Putamen (tissue), 1 donor: ENCODE measurements around the gene PLD6.
"Not testable (repeated sequence)": the region's sequence is repeated elsewhere in the genome, so short reads cannot be mapped to it uniquely, and the experiment has no call there.

Source experiments
- DNase-seq: peaks from one replicate; pipeline ENCODE4 v3.0.0-alpha.2; 2016; ENCODE audit warnings: low spot score

The PLD6 gene, protein sequence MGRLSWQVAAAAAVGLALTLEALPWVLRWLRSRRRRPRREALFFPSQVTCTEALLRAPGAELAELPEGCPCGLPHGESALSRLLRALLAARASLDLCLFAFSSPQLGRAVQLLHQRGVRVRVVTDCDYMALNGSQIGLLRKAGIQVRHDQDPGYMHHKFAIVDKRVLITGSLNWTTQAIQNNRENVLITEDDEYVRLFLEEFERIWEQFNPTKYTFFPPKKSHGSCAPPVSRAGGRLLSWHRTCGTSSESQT

GRCh38 chr17:17206124-17206912 lies at the start of gene PLD6:
Gene PLD6 (minus strand): TSS chr17:17206333. CDS start chr17:17206286, 47 bp downstream.
- DNase-seq, result peak; percentile 52

- not testable (repeated sequence) for DNase-seq
These were observed 49.6 kb upstream of the PLD6 start for GRCh38 chr17:17255689-17256088.

- DNase-seq, result no peak
These were observed 47.9 kb upstream of the PLD6 start for GRCh38 chr17:17254036-17254435.

- DNase-seq, result no peak
These were observed 47.3 kb upstream of the PLD6 start for GRCh38 chr17:17253406-17253805.

- DNase-seq, result no peak
These were observed 46.1 kb upstream of the PLD6 start for GRCh38 chr17:17252149-17252661.

DNA sequence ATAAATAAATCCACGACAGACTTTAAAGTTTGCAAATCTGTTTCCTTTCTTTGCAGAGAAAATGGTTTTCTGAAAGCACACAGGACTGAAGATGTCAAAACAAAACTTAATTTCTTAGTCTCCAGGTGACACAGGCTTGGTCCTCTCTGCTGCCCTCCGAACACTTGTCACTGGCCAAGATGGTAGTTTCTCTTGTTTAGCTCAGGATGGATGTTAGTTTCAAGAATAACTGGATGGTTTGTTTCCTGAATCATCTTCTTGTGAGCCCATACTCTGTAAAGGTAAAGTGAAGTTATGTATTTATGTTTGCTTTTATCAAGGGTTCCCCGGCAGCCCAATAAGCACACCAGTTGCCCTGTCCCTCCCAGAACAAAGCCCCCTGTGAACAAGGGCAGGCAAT lies 40.7 kb upstream of the PLD6 start:
- no peak for DNase-seq

DNA sequence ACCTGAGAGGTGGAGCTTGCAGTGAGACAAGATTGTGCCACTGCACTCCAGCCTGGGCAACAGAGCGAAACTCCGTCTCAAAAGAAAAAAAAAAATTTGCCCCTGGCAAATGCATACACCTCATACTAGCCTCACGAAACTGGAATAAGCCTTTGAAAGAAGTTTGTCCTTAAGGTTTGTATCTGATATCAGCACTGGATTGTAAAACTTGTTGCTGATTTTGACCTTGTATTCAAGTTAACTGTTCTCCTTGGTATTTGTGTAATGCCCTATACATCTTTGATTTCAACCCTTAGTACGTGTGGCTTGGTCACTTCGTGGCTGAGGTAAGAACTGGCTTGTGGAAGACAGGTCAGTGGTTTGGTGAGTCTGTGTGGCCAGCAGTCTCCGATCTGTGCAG lies 37.0 kb upstream of the PLD6 start:
- DNase-seq, result no peak

GRCh38 chr17:17242246-17242645 lies 36.1 kb upstream of the PLD6 start:
- no peak for DNase-seq

DNA sequence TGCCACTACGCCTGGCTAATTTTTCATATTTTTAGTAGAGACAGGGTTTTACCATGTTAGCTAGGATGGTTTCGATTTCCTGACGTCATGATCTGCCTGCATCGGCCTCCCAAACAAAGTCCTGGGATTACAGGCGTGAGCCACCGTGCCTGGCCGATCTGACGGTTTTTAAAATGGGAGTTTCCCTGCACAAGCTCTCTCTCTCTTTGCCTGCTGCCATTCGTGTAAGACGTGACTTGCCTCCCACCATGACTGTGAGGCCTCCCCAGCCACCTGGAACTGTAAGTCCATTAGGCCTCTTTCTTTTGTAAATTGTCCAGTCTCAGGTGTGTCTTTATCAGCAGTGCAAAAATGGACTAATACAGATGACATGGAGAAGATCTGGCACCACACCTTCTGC lies 35.5 kb upstream of the PLD6 start:
- DNase-seq, result no peak

GRCh38 chr17:17239832-17240231 lies 33.7 kb upstream of the PLD6 start:
- DNase-seq, result no peak

DNA sequence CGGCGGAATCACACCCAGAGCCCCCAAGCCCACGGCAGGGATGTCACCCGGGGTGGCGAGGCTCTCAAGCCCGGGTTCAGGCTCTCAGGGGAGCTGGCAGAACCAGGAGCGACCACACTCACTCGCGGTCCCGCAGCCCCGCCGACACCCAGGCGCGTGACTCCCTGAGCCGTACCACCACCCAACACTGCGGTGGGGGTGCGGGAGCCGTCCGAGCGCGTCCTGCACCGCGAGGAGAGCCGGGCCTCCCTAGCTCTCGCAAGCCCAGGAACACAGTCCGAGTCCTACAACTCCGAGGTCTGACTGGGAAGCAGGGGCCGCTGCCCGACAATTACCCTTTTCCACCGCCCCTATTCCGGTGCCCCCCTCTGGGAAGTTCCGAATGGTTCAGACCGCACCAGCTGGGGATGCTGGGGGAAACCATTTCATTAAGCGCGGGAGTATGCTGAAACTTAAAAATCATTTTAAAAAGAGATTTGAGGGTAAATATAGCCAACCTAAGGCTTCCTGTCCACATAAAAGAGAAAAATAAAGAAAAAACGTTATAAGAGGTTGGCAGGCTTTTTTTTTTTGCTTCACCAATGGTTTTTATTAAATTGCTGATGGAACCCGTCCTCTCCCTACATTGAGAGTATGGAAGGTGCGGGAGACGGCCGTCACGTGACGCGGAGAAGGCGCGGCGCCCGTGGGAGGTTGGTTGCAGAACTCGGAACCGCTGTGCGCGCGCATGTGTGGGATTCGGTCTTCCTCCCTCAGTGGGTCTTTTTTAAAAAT lies 31.1 kb upstream of the PLD6 start, which contains the start of gene FLCN:
TSS of gene FLCN (minus strand) at position 143 of the 774 bp plus-strand sequence. CDS start 9,031 bp downstream, outside the sequence.
- DNase-seq, result peak; percentile 91

- no peak for DNase-seq
These were observed 30.3 kb upstream of the PLD6 start for GRCh38 chr17:17236295-17237025.

DNA sequence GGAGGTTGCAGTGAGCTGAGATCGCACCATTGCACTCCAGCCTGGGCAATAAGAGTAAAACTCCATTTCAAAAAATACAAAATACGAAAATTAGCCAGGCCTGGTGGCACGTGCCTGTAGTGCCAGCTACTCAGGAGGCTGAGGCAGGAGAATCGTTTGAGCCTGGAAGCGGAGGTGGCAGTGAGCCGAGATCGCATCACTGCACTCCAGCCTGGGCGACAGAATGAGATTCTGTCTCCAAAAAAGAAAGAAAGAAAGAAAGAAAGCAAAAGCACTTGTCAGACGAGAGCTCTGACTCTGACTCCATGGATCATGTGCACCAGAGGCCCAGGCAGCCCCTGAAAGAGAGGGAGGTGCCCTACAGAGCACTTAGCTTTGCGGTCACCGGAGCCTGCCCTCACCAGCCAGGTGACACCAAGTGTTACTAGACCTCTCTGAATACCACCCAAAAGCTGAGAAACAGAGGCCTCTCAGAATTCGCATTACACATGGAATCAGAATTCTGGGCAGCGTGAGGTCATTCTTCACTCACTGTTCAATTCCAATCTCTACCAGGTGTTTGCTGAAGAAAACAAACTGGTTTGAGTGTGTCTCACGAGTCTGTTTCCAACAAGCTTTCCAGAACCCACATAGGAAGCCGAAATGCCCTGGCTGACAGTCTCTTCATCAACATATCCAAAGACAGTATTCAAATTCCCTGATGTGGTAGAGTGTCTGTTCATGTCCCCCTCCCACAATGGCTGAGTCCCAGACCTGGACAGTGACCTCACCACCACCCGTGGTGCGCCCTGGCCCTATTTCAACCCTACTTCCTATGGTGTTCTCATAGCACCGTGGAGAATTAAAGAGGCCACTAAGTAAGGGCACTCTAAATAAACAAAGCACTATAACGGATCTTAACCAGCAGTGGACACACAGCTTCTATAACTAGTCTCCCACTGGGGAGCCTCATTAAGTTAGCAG lies 29.4 kb upstream of the PLD6 start:
- DNase-seq, result no peak

GRCh38 chr17:17232303-17232621 lies 26.1 kb upstream of the PLD6 start:
- DNase-seq, result no peak

GRCh38 chr17:17231621-17232302 lies 25.6 kb upstream of the PLD6 start:
- no peak for DNase-seq

- no peak for DNase-seq
These were observed 23.6 kb upstream of the PLD6 start for GRCh38 chr17:17229416-17230384.

DNA sequence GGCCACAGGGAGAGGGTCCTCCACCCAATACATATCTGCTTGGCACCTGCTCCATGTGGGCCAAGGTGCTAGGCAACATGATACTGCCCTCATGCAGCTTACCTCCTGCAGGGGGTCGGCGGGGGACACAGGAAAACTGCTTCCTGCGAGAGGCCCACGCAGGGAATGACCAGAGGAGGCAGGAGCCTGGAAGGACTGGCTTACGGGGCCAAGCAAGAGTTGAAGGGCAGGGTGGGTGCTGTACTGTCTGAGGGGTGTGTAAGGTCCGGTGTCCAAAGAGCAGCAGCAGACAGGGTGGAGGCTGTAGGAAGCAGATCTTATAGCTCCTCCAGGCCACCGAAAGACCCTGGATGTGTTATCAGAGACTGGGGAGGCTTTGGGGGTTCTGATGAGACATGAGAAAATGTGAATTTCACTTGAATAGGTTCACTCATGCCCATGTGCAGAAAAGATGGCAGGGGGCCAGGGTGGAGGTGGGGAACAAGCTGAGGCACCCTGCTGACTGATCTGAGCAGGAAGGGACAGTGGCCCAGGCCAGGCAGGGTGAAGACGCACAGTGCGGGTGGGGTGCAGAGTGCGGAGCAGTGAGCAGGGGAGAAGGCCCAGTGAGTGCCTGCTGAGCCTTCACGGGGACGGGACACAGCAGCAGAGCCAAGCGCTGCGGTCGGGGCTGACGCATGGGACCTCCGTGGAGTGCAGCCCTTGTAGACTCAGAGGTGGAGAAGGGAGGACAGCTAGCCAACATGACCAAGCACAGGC lies 22.6 kb upstream of the PLD6 start:
- no peak for DNase-seq
